PC-3 (cell line): ENCODE measurements around the gene PRPH.

Experiments used
- EZH2 ChIP-seq: fragments of 300-600 bp; sonication (generic); IDR thresholded peaks from one replicate; pipeline ENCODE4 v1.6.1; 2017; ENCODE audit warnings: antibody characterized with exemption, mild to moderate bottlenecking, low read length; ENCODE audit not compliant: unreplicated experiment
- TF ChIP-seq, protein P1 (sequence below): fragments of 300-600 bp; sonication (generic); conservative IDR thresholded peaks from 2 replicates; pipeline ENCODE4 v1.5.1; 2017; ENCODE audit warnings: antibody characterized with exemption, low read depth, mild to moderate bottlenecking, low read length

GRCh38 chr12:49335118-49335954 is 40.4 kb downstream of the PRPH start:
- TF ChIP-seq, protein P1, sequence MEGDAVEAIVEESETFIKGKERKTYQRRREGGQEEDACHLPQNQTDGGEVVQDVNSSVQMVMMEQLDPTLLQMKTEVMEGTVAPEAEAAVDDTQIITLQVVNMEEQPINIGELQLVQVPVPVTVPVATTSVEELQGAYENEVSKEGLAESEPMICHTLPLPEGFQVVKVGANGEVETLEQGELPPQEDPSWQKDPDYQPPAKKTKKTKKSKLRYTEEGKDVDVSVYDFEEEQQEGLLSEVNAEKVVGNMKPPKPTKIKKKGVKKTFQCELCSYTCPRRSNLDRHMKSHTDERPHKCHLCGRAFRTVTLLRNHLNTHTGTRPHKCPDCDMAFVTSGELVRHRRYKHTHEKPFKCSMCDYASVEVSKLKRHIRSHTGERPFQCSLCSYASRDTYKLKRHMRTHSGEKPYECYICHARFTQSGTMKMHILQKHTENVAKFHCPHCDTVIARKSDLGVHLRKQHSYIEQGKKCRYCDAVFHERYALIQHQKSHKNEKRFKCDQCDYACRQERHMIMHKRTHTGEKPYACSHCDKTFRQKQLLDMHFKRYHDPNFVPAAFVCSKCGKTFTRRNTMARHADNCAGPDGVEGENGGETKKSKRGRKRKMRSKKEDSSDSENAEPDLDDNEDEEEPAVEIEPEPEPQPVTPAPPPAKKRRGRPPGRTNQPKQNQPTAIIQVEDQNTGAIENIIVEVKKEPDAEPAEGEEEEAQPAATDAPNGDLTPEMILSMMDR, result no peak
- TF ChIP-seq EZH2, result no peak
